Effector CD4-positive, alpha-beta T cell (primary cell): ENCODE measurements around the gene SLC35G4.
"Not testable (repeated sequence)": the region's sequence is repeated elsewhere in the genome, so short reads cannot be mapped to it uniquely, and the experiment has no call there.

Experiments used
- DNase-seq: peaks from one replicate; pipeline ENCODE4 v3.0.0-alpha.2; 2020

SLC35G4 gene

GRCh38 chr18:11614042-11614441, 4.6 kb downstream of the SLC35G4 start:
- not testable (repeated sequence) for DNase-seq

- not testable (repeated sequence) for DNase-seq
These were observed 5.6 kb downstream of the SLC35G4 start for GRCh38 chr18:11614981-11615380.

- not testable (repeated sequence) for DNase-seq
These were observed 37.9 kb downstream of the SLC35G4 start for GRCh38 chr18:11647310-11647709.

GRCh38 chr18:11647804-11648203, 38.4 kb downstream of the SLC35G4 start:
- not testable (repeated sequence) for DNase-seq

GRCh38 chr18:11649839-11650238, 40.4 kb downstream of the SLC35G4 start:
- no peak for DNase-seq

DNA sequence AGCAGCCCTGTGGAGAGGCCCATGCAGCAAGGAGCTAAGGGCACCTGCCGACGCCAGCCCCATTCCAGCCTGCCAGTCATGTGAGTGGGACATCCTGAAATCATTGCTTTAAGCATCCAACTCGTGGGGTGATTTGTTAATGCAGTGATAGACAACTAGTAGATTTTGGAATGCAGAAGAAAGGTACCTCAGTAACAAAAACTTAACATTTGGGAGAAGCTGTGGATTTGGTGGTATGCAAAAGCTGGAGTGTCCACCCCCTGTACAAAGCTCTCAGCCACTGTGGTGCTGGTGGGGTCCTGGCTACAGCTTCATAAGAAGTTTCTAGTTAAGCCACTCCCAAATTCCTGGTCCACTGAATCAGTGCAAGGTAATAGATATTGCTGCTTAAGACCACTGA, 42.5 kb downstream of the SLC35G4 start:
- DNase-seq = no peak

DNA sequence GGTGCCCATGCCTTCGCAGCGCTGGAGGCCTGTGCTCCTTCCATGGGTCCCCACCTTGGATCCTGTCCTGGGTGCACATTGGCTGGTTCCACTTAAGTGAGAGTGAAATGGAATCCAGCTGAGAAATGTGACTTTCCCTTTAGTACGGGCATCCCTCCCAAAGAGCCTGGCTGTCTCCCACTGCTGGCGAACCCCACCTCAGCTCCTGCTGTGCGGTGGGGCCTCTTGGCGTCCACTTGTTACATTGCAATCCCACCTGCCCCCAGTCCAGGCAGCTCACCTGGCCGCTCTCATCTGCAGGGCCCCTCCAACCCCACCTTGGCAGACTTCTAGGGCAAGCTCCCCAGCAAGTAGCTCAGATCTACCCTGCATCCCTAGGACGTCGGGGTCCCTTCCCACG, 44.1 kb downstream of the SLC35G4 start:
- DNase-seq = no peak

DNA sequence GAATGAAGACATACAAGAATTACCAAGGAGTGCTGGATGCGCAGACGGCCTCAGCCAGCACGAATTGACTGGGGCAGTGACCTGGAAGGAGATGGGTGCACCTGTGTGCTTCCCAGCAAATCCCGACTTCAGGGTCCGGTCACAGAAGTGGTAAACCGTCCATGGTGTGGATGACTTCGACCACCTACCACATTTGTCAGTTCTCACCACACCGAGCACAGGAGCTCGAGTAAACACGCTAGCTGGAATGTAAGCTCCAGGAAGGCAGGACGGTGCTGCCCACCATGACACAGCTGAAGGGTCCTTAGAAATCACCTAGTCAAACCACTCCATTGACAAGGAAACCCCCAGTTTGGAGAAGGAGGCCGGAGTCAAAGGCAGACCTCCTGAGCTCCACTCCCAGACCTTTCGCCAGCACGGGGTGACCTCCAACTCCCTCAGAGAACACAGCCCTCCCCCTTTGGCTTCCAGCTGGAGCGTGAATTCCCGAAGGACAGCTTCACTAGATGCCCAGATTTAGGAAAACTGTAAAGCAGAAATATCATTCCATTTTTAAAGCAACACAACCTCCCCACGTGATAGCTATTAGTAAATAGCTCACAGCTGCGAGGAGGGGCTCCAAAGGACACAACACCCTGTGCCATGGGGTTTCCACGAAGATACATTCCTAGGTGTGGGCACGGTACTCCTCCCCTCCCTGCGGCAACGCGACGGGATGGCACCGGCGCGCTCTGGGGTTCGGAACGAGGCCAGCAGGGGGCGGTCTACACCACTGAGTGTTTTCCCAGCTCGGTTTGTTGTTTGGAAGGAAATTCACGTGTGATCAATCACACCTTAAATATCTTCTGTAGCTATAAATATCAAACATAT, 45.6 kb downstream of the SLC35G4 start:
- DNase-seq = no peak

DNA sequence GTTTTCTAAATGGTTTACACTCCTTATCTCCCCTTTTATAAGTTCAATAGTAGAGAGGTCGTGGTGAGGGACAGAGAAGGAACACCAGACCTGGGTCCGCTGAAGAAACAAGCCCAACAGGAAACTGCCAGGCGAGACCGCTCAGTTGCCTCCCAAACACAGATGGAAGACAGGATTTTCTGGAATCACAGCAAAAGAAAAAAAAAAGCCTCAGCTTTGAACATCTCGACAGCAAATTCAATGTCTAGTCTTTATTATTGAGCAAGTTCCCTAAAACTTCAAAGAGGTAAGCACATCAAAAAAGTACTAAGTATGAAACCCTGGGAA, 46.2 kb downstream of the SLC35G4 start:
- DNase-seq = no peak

DNA sequence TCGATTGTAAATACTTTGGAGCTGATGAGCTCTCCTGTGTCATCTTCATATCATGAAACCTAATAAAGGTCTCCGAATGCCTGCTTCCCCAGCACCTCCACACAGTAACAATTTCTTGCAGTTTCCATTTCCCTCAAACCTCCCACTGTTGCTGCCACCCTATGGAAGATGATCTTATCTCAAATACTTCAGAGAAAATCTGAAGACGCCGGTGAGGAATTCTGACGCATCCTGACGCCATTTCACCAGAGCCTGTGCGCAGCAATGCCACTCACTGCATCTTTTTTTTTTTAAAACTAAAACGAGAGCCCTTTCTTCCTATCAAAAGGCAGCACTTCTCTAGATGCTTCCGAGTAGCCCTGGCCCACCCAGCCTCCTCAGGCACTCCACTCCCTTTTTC, 47.8 kb downstream of the SLC35G4 start:
- DNase-seq = no peak

DNA sequence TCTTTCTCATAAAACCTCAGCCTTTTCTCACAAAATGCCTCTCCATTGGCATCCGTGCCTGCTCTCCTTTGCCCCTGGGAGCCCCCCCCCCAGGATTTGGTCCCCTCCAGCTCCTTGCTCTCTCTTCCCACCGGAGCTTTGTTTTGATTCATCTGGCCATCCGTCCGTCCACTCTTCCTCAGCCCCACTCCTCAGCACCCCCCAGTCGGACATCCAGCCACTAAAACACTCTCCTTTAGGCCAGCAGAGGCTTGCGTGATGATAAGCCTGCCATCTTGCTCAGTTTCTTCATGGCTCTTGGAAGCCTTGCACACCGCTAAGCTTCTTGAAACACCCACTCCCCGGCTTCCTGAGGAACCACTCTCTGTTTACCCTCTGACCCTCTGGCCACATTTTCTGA, 48.2 kb downstream of the SLC35G4 start:
- no peak for DNase-seq

GRCh38 chr18:11658019-11658418, 48.6 kb downstream of the SLC35G4 start:
- no peak for DNase-seq

GRCh38 chr18:11658989-11659388, 49.6 kb downstream of the SLC35G4 start:
- no peak for DNase-seq
